Endodermal cell (in vitro differentiated cells): ENCODE measurements around the gene HTR6. TPM values are rescaled to one million over a fixed set of nuclear protein-coding genes. Genes with fewer than 3 reads are reported as not detected.

Source experiments
- DNase-seq: peaks from one replicate; pipeline ENCODE4 v3.0.0-alpha.2; 2017
- H3K27ac ChIP-seq: 2 replicates; pipeline ENCODE4 v1.5.1; 2013; ENCODE audit warnings: mild to moderate bottlenecking, low read depth, low read length, moderate library complexity
- H3K27me3 ChIP-seq: 2 replicates; pipeline ENCODE4 v1.6.1; 2013; ENCODE audit warnings: mild to moderate bottlenecking, low read length, moderate library complexity; ENCODE audit not compliant: insufficient read depth, control insufficient read depth, poor library complexity, severe bottlenecking
- H3K36me3 ChIP-seq: 2 replicates; pipeline ENCODE4 v1.7.0; 2013; ENCODE audit warnings: mild to moderate bottlenecking, low read length, moderate library complexity; ENCODE audit not compliant: control insufficient read depth, insufficient read depth
- H3K4me1 ChIP-seq: one replicate; pipeline ENCODE4 v1.7.0; 2013; ENCODE audit warnings: low read length; ENCODE audit not compliant: control insufficient read depth, insufficient read depth
- H3K4me3 ChIP-seq: 2 replicates; pipeline ENCODE4 v1.5.1; 2013; ENCODE audit warnings: mild to moderate bottlenecking, low read length, moderate library complexity
- H3K9ac ChIP-seq: 2 replicates; pipeline ENCODE4 v1.6.1; 2013; ENCODE audit warnings: mild to moderate bottlenecking, low read length, moderate library complexity; ENCODE audit not compliant: poor library complexity, severe bottlenecking; ENCODE audit errors: extremely low read depth
- H3K9me3 ChIP-seq: 2 replicates; pipeline ENCODE4 v1.6.1; 2013; ENCODE audit warnings: mild to moderate bottlenecking, low read length, moderate library complexity; ENCODE audit not compliant: control insufficient read depth
- H3K27ac Mint-ChIP-seq: 2 replicates; pipeline ENCODE4 v1.8.0; 2020; ENCODE audit warnings: mixed read lengths
- H3K27me3 Mint-ChIP-seq: 2 replicates; pipeline ENCODE4 v1.8.0; 2021; ENCODE audit warnings: mild to moderate bottlenecking, mixed read lengths; ENCODE audit not compliant: insufficient read depth
- H3K36me3 Mint-ChIP-seq: 2 replicates; pipeline ENCODE4 v1.8.0; 2020; ENCODE audit warnings: low read depth, mixed read lengths
- H3K4me1 Mint-ChIP-seq: 2 replicates; pipeline ENCODE4 v1.8.0; 2020; ENCODE audit warnings: mixed read lengths
- H3K4me3 Mint-ChIP-seq: 2 replicates; pipeline ENCODE4 v1.8.0; 2020; ENCODE audit warnings: mild to moderate bottlenecking, moderate library complexity, mixed read lengths
- H3K9me3 Mint-ChIP-seq: 2 replicates; pipeline ENCODE4 v1.8.0; 2020; ENCODE audit warnings: mild to moderate bottlenecking, mixed read lengths
- WGBS, 2 experiments: methylation state at CpG; one replicate each; pipeline versions ENCODE4 v1.1.5 to v1.1.7; 2013; ENCODE audit warnings: missing lambda C conversion rate in 2 of 2, mixed read lengths in 1 of 2; ENCODE audit not compliant: insufficient coverage in 1 of 2, insufficient read length in 1 of 2; 5-methylcytosine and 5-hydroxymethylcytosine counted together
- total RNA-seq, 2 donors: library from RNA; stranded (reverse); fragmentation: NEBNext Ultra II Directional in 1 of 2; extraction: Animal tissue kit (Norgen Biotek cat#: 25700) in 1 of 2; gene quantifications; 2 replicates in 1 of 2; 3 replicates in 1 of 2; pipeline ENCODE4 v1.2.1, GENCODE V29; 2021
- TF ChIP-seq, protein P1 (sequence below): fragments of 200-600 bp; sonication (generic); conservative IDR thresholded peaks from 2 replicates; pipeline ENCODE4 v1.5.0; 2021; ENCODE audit warnings: antibody characterized with exemption, mild to moderate bottlenecking

The HTR6 gene
- total RNA-seq, 2 donors from 2014 or later, result 0.31 TPM; not detected in 1

DNA sequence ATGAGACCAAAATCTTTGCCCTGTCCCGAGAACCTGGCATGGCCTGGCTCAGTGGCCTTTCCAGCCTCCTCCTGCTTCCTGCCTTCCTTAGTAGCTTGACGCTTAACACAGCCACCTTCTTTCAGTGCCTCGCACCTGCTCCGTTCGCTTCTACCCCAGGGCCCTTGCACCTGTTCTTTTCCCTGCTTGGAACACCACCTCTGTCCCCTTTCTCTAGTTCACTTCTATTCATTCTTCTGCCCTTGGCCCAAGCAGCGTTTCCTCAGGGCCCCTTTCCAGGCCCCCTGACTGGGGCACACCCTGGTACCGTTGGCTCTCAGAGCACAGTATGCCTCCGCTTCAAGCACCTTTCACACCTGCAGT, 9.0 kb upstream of the HTR6 start:
- peak overlapping the region; percentile 38 for H3K27ac Mint-ChIP-seq
- WGBS, 2 experiments, result 93 to 94% methylated on average over 7 to 8 of the region's 8 CpGs

GRCh38 chr1:19656134-19656779, 8.4 kb upstream of the HTR6 start:
- no peak for DNase-seq
- peaks cover 25% of the 10 kb centered on the region for H3K36me3 ChIP-seq
- H3K4me1 ChIP-seq, result peaks cover 14% of the 10 kb centered on the region
- no peaks in the 10 kb centered on the region for H3K9me3 Mint-ChIP-seq
- H3K27ac ChIP-seq, result no peak overlapping the region
- H3K9ac ChIP-seq, result no peak overlapping the region
- no peaks in the 10 kb centered on the region for H3K9me3 ChIP-seq
- no peak overlapping the region for H3K27ac Mint-ChIP-seq
- peaks cover 2% of the 10 kb centered on the region for H3K27me3 Mint-ChIP-seq
- peaks cover 11% of the 10 kb centered on the region for H3K36me3 Mint-ChIP-seq
- no peak overlapping the region for H3K4me3 Mint-ChIP-seq
- no peaks in the 10 kb centered on the region for H3K27me3 ChIP-seq
- no peak overlapping the region for H3K4me3 ChIP-seq
- peaks cover 21% of the 10 kb centered on the region for H3K4me1 Mint-ChIP-seq
- WGBS, 2 experiments, result 96 to 100% methylated on average over 5 to 9 of the region's 9 CpGs
- TF ChIP-seq, protein P1, sequence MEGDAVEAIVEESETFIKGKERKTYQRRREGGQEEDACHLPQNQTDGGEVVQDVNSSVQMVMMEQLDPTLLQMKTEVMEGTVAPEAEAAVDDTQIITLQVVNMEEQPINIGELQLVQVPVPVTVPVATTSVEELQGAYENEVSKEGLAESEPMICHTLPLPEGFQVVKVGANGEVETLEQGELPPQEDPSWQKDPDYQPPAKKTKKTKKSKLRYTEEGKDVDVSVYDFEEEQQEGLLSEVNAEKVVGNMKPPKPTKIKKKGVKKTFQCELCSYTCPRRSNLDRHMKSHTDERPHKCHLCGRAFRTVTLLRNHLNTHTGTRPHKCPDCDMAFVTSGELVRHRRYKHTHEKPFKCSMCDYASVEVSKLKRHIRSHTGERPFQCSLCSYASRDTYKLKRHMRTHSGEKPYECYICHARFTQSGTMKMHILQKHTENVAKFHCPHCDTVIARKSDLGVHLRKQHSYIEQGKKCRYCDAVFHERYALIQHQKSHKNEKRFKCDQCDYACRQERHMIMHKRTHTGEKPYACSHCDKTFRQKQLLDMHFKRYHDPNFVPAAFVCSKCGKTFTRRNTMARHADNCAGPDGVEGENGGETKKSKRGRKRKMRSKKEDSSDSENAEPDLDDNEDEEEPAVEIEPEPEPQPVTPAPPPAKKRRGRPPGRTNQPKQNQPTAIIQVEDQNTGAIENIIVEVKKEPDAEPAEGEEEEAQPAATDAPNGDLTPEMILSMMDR, result no peak

More for the DNA sequence above, 9.0 kb upstream of the HTR6 start:
- Histone ChIP-seq H3K4me3 (no peak overlapping the region), H3K27ac (no peak overlapping the region), H3K36me3 (peaks cover 25% of the 10 kb centered on the region), H3K9me3 (no peaks in the 10 kb centered on the region), H3K4me1 (peaks cover 19% of the 10 kb centered on the region), H3K27me3 (no peaks in the 10 kb centered on the region), H3K9ac (no peak overlapping the region)
- Mint-ChIP-seq H3K27me3 (peaks cover 2% of the 10 kb centered on the region), H3K36me3 (peaks cover 11% of the 10 kb centered on the region), H3K4me1 (peaks cover 22% of the 10 kb centered on the region), H3K9me3 (no peaks in the 10 kb centered on the region), H3K4me3 (no peak overlapping the region)
- TF ChIP-seq, protein P1, result no peak
- DNase-seq, result no peak

DNA sequence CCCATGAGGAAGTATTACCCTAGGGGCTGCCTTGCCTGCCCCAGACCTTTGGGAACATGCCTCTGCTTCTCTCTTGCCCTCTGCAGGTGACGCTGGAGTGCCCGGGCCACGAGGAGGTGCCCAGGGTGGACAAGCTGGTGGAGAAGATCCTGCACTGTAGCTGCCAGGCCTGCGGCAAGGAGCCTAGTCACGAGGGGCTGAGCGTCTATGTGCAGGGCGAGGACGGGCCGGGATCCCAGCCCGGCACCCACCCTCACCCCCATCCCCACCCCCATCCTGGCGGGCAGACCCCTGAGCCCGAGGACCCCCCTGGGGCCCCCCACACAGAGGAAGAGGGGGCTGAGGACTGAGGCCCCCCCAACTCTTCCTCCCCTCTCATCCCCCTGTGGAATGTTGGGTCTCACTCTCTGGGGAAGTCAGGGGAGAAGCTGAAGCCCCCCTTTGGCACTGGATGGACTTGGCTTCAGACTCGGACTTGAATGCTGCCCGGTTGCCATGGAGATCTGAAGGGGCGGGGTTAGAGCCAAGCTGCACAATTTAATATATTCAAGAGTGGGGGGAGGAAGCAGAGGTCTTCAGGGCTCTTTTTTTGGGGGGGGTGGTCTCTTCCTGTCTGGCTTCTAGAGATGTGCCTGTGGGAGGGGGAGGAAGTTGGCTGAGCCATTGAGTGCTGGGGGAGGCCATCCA, 7.8 kb upstream of the HTR6 start:
- peak; percentile 73 for DNase-seq
- Mint-ChIP-seq H3K4me3 (no peak overlapping the region), H3K27ac (no peak overlapping the region), H3K27me3 (peaks cover 6% of the 10 kb centered on the region), H3K9me3 (no peaks in the 10 kb centered on the region), H3K36me3 (peaks cover 11% of the 10 kb centered on the region), H3K4me1 (peaks cover 20% of the 10 kb centered on the region)
- TF ChIP-seq, protein P1, result no peak
- H3K4me1 ChIP-seq, result peaks cover 14% of the 10 kb centered on the region
- WGBS, 2 experiments, result 89 to 100% methylated on average over 2 to 13 of the region's 15 CpGs
- peaks cover 1% of the 10 kb centered on the region for H3K27me3 ChIP-seq
- no peak overlapping the region for H3K27ac ChIP-seq
- H3K9ac ChIP-seq, result no peak overlapping the region
- no peak overlapping the region for H3K4me3 ChIP-seq
- no peaks in the 10 kb centered on the region for H3K9me3 ChIP-seq
- peaks cover 25% of the 10 kb centered on the region for H3K36me3 ChIP-seq
